Prostate gland (tissue), 2 donors: Measurements from ENCODE around the gene KCNT2.

Source experiments
- POLR2A ChIP-seq: fragments of 450-650 bp; IDR thresholded peaks from one replicate; pipeline ENCODE4 v1.6.1; 2016; ENCODE audit warnings: antibody characterized with exemption, mild to moderate bottlenecking
- TF ChIP-seq, protein P1 (sequence below), 4 experiments: fragments of 200-600 bp in 2 of 4; fragments of 450-650 bp in 2 of 4; sonication (generic) in 2 of 4; IDR thresholded peaks; 1 replicate in 3 of 4; 2 replicates in 1 of 4; pipeline ENCODE4 v1.5.1; 2016 to 2019; ENCODE audit warnings: antibody characterized with exemption in 4 of 4, mild to moderate bottlenecking in 2 of 4, moderate library complexity in 2 of 4

- no peak for TF ChIP-seq POLR2A
- TF ChIP-seq, protein P1, sequence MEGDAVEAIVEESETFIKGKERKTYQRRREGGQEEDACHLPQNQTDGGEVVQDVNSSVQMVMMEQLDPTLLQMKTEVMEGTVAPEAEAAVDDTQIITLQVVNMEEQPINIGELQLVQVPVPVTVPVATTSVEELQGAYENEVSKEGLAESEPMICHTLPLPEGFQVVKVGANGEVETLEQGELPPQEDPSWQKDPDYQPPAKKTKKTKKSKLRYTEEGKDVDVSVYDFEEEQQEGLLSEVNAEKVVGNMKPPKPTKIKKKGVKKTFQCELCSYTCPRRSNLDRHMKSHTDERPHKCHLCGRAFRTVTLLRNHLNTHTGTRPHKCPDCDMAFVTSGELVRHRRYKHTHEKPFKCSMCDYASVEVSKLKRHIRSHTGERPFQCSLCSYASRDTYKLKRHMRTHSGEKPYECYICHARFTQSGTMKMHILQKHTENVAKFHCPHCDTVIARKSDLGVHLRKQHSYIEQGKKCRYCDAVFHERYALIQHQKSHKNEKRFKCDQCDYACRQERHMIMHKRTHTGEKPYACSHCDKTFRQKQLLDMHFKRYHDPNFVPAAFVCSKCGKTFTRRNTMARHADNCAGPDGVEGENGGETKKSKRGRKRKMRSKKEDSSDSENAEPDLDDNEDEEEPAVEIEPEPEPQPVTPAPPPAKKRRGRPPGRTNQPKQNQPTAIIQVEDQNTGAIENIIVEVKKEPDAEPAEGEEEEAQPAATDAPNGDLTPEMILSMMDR (IDR thresholded peaks at IDR 0.05): no peak
Measured at GRCh38 chr1:196214866-196215265, 393.4 kb downstream of the KCNT2 start.
